HEK293T (cell line): ENCODE measurements around the gene DAP.

Experiments used
- ARNT ChIP-seq: fragments of 450-650 bp; IDR thresholded peaks from 2 replicates; pipeline ENCODE4 v1.6.1; 2017; ENCODE audit warnings: mild to moderate bottlenecking
- BHLHE40 ChIP-seq: fragments of 450-650 bp; IDR thresholded peaks from 2 replicates; pipeline ENCODE4 v1.6.1; 2016; ENCODE audit warnings: mild to moderate bottlenecking, moderate library complexity, borderline replicate concordance
- CTBP1 ChIP-seq: fragments of 450-650 bp; IDR thresholded peaks from 2 replicates; pipeline ENCODE4 v1.6.1; 2016; ENCODE audit warnings: borderline replicate concordance
- ELF4 ChIP-seq: fragments of 450-650 bp; IDR thresholded peaks from 2 replicates; pipeline ENCODE4 v1.6.1; 2017; ENCODE audit warnings: antibody characterized with exemption
- FOXA1 ChIP-seq: fragments of 450-650 bp; IDR thresholded peaks from 2 replicates; pipeline ENCODE4 v1.6.1; 2016; ENCODE audit warnings: mild to moderate bottlenecking
- FOXK2 ChIP-seq: fragments of 450-650 bp; IDR thresholded peaks from 2 replicates; pipeline ENCODE4 v1.6.1; 2016; ENCODE audit warnings: mild to moderate bottlenecking
- FOXM1 ChIP-seq: fragments of 450-650 bp; IDR thresholded peaks from 2 replicates; pipeline ENCODE4 v1.6.1; 2017; ENCODE audit warnings: mild to moderate bottlenecking, borderline replicate concordance
- L3MBTL2 ChIP-seq: fragments of 450-650 bp; conservative IDR thresholded peaks from 2 replicates; pipeline ENCODE4 v1.6.1; 2016; ENCODE audit warnings: mild to moderate bottlenecking
- LEF1 ChIP-seq: fragments of 450-650 bp; IDR thresholded peaks from 2 replicates; pipeline ENCODE4 v1.6.1; 2017; ENCODE audit warnings: mild to moderate bottlenecking, borderline replicate concordance
- SP1 ChIP-seq: fragments of 450-650 bp; IDR thresholded peaks from 2 replicates; pipeline ENCODE4 v1.6.1; 2017
- SUZ12 ChIP-seq: fragments of 450-650 bp; IDR thresholded peaks from 2 replicates; pipeline ENCODE4 v1.6.1; 2016; ENCODE audit warnings: mild to moderate bottlenecking
- TARDBP ChIP-seq: fragments of 450-650 bp; IDR thresholded peaks from 2 replicates; pipeline ENCODE4 v1.6.1; 2016

DNA sequence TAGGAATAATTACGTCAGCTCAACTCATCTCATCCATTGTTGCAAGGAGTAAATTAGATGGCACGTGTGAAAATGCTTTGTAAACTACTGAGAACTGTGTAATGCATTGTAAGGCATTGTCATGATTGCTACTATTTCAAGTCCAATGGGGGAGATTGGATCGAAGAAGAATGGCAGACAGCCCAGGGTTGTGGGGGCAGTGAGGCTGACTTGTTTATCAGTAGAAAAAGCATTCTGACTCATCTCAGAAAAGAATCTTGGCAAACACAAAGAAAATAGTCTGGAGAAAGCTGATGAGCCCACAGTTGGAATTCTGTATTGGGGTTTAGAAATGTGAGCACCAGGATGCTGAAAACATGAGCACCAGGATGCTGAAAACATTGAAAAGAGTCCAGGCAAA lies 28.0 kb upstream of the DAP start:
- TF ChIP-seq L3MBTL2 (no peak), TARDBP (no peak), FOXK2 (no peak), ARNT (no peak), SUZ12 (no peak), FOXA1 (no peak), FOXM1 (no peak), SP1 (no peak), ELF4 (no peak), BHLHE40 (no peak), CTBP1 (no peak), LEF1 (no peak)
